Stimulated activated effector memory CD8-positive, alpha-beta T cell treated with anti-CD3 and anti-CD28 coated beads, Interleukin-12 subunit alpha, Interleukin-12 subunit beta, amount 100 ng/mL, for 72 hours (primary cell): ENCODE data around the gene N4BP2L2.
A peak's percentile ranks its signal among the peaks of the same experiment; 100 is the strongest.
"Not testable (repeated sequence)": the region's sequence is repeated elsewhere in the genome, so short reads cannot be mapped to it uniquely, and the experiment has no call there.

Source experiments
- ATAC-seq: fragments of 150-1000 bp; cut with Tn5 transposase; 2 replicates; pipeline ENCODE4 v1.10.0; 2021
- DNase-seq, 2 donors: peaks; one replicate each; pipeline ENCODE4 v3.0.0; 2021 to 2022; ENCODE audit warnings: low spot score in 2 of 2
- H3K27ac Mint-ChIP-seq: one replicate; pipeline ENCODE4 v1.8.0; 2022; ENCODE audit warnings: mild to moderate bottlenecking, mixed read lengths
- H3K36me3 Mint-ChIP-seq: one replicate; pipeline ENCODE4 v1.8.0; 2022; ENCODE audit warnings: mild to moderate bottlenecking, mixed read lengths
- H3K4me1 Mint-ChIP-seq: one replicate; pipeline ENCODE4 v1.8.0; 2022; ENCODE audit warnings: mixed read lengths
- H3K4me3 Mint-ChIP-seq: one replicate; pipeline ENCODE4 v1.8.0; 2022; ENCODE audit warnings: mild to moderate bottlenecking, mixed read lengths
- H3K9me3 Mint-ChIP-seq: one replicate; pipeline ENCODE4 v1.8.0; 2022; ENCODE audit warnings: mixed read lengths

The N4BP2L2 gene

GRCh38 chr13:32538621-32539246, at the start of gene N4BP2L2:
N4BP2L2 (minus strand) TSS chr13:32538795; CDS start chr13:32537027, 1,768 bp downstream.
- peak; percentile 97 for ATAC-seq
- Mint-ChIP-seq H3K36me3 (peaks cover 47% of the 10 kb centered on the region), H3K4me3 (peak within 1 kb of the TSS; percentile 87), H3K27ac (peak within 1 kb of the TSS; percentile 98), H3K9me3 (no peaks in the 10 kb centered on the region), H3K4me1 (peaks cover 37% of the 10 kb centered on the region)
- DNase-seq = peak; percentile 72 to 94

- Mint-ChIP-seq H3K27ac (peak overlapping the region; percentile 95), H3K4me3 (peak overlapping the region; percentile 92), H3K36me3 (peaks cover 7% of the 10 kb centered on the region), H3K9me3 (no peaks in the 10 kb centered on the region), H3K4me1 (peaks cover 44% of the 10 kb centered on the region)
- ATAC-seq (no peak), DNase-seq (no peak)
Measured at GRCh38 chr13:32587811-32588170, 49.2 kb upstream of the N4BP2L2 start.

GRCh38 chr13:32587011-32587810, 48.6 kb upstream of the N4BP2L2 start:
- ATAC-seq (peak; percentile 61), DNase-seq (peak; percentile 26 to 79)
- Mint-ChIP-seq H3K27ac (peak overlapping the region; percentile 95), H3K36me3 (peaks cover 7% of the 10 kb centered on the region), H3K9me3 (no peaks in the 10 kb centered on the region), H3K4me1 (peaks cover 38% of the 10 kb centered on the region), H3K4me3 (peak overlapping the region; percentile 92)

- peak within 1 kb of the TSS; percentile 95 for H3K27ac Mint-ChIP-seq
- ATAC-seq = peak; percentile 95
- H3K4me3 Mint-ChIP-seq = peak within 1 kb of the TSS; percentile 92
- DNase-seq = peak; percentile 97 to 98
- H3K36me3 Mint-ChIP-seq = peaks cover 7% of the 10 kb centered on the region
- H3K4me1 Mint-ChIP-seq = peaks cover 32% of the 10 kb centered on the region
- H3K9me3 Mint-ChIP-seq = no peaks in the 10 kb centered on the region
Measured at GRCh38 chr13:32586080-32586900, 47.7 kb upstream of the N4BP2L2 start, which contains the start of gene PDS5B. PDS5B (plus strand) TSS chr13:32586452; CDS start chr13:32648773, 62,321 bp downstream.

GRCh38 chr13:32585550-32586079, 47.0 kb upstream of the N4BP2L2 start:
- Mint-ChIP-seq H3K4me3 (peak overlapping the region; percentile 70), H3K4me1 (peaks cover 29% of the 10 kb centered on the region), H3K27ac (peak overlapping the region; percentile 87), H3K36me3 (peaks cover 7% of the 10 kb centered on the region), H3K9me3 (no peaks in the 10 kb centered on the region)
- ATAC-seq = no peak
- no peak for DNase-seq

- H3K4me3 Mint-ChIP-seq = no peak overlapping the region
Measured at GRCh38 chr13:32582991-32583390, 44.4 kb upstream of the N4BP2L2 start.

GRCh38 chr13:32582281-32582680, 43.7 kb upstream of the N4BP2L2 start:
- Mint-ChIP-seq H3K4me1 (peaks cover 8% of the 10 kb centered on the region), H3K36me3 (peaks cover 2% of the 10 kb centered on the region), H3K27ac (no peak overlapping the region), H3K4me3 (no peak overlapping the region), H3K9me3 (peaks cover 4% of the 10 kb centered on the region)
- no peak for ATAC-seq
- no peak for DNase-seq

More at GRCh38 chr13:32582991-32583390, 44.4 kb upstream of the N4BP2L2 start:
- peaks cover 7% of the 10 kb centered on the region for H3K36me3 Mint-ChIP-seq
- H3K9me3 Mint-ChIP-seq = peaks cover 3% of the 10 kb centered on the region
- H3K4me1 Mint-ChIP-seq = peaks cover 8% of the 10 kb centered on the region
- H3K27ac Mint-ChIP-seq = no peak overlapping the region
- ATAC-seq (no peak), DNase-seq (no peak)

GRCh38 chr13:32581177-32581786, 42.7 kb upstream of the N4BP2L2 start:
- H3K9me3 Mint-ChIP-seq = peaks cover 11% of the 10 kb centered on the region
- no peak overlapping the region for H3K27ac Mint-ChIP-seq
- H3K36me3 Mint-ChIP-seq = no peaks in the 10 kb centered on the region
- ATAC-seq (no peak), DNase-seq (no peak)
- H3K4me3 Mint-ChIP-seq = no peak overlapping the region
- peaks cover 8% of the 10 kb centered on the region for H3K4me1 Mint-ChIP-seq

- no peaks in the 10 kb centered on the region for H3K36me3 Mint-ChIP-seq
- H3K4me3 Mint-ChIP-seq = no peak overlapping the region
- no peak overlapping the region for H3K27ac Mint-ChIP-seq
- H3K4me1 Mint-ChIP-seq = no peaks in the 10 kb centered on the region
- peaks cover 11% of the 10 kb centered on the region for H3K9me3 Mint-ChIP-seq
- ATAC-seq (no peak), DNase-seq (no peak)
Measured at GRCh38 chr13:32577032-32577431, 38.4 kb upstream of the N4BP2L2 start.

GRCh38 chr13:32575687-32576086, 37.1 kb upstream of the N4BP2L2 start:
- not testable (repeated sequence) for DNase-seq, ATAC-seq, H3K4me3 Mint-ChIP-seq, H3K4me1 Mint-ChIP-seq, H3K27ac Mint-ChIP-seq, H3K36me3 Mint-ChIP-seq
- H3K9me3 Mint-ChIP-seq = peaks cover 11% of the 10 kb centered on the region

GRCh38 chr13:32560842-32561241, 22.2 kb upstream of the N4BP2L2 start:
- DNase-seq, H3K36me3 Mint-ChIP-seq, H3K4me1 Mint-ChIP-seq, H3K4me3 Mint-ChIP-seq, ATAC-seq, H3K9me3 Mint-ChIP-seq, H3K27ac Mint-ChIP-seq: not testable (repeated sequence)

- ATAC-seq = no peak
- H3K4me1 Mint-ChIP-seq = no peaks in the 10 kb centered on the region
- no peak for DNase-seq
- no peak overlapping the region for H3K4me3 Mint-ChIP-seq
- H3K9me3 Mint-ChIP-seq = peaks cover 3% of the 10 kb centered on the region
- no peaks in the 10 kb centered on the region for H3K36me3 Mint-ChIP-seq
- H3K27ac Mint-ChIP-seq = no peak overlapping the region
Measured at GRCh38 chr13:32555613-32556012, 17.0 kb upstream of the N4BP2L2 start.

- Mint-ChIP-seq H3K27ac (no peak overlapping the region), H3K9me3 (peaks cover 3% of the 10 kb centered on the region), H3K4me3 (no peak overlapping the region), H3K36me3 (no peaks in the 10 kb centered on the region), H3K4me1 (no peaks in the 10 kb centered on the region)
- ATAC-seq (no peak), DNase-seq (no peak)
Measured at GRCh38 chr13:32553720-32554119, 15.1 kb upstream of the N4BP2L2 start.

GRCh38 chr13:32549788-32550187, 11.2 kb upstream of the N4BP2L2 start:
- H3K4me1 Mint-ChIP-seq = no peaks in the 10 kb centered on the region
- no peak overlapping the region for H3K4me3 Mint-ChIP-seq
- no peaks in the 10 kb centered on the region for H3K9me3 Mint-ChIP-seq
- ATAC-seq (no peak), DNase-seq (no peak)
- H3K27ac Mint-ChIP-seq = no peak overlapping the region
- no peaks in the 10 kb centered on the region for H3K36me3 Mint-ChIP-seq

- no peak overlapping the region for H3K27ac Mint-ChIP-seq
- H3K36me3 Mint-ChIP-seq = no peaks in the 10 kb centered on the region
- ATAC-seq = no peak
- H3K4me3 Mint-ChIP-seq = no peak overlapping the region
- H3K9me3 Mint-ChIP-seq = no peaks in the 10 kb centered on the region
- no peak for DNase-seq
- no peaks in the 10 kb centered on the region for H3K4me1 Mint-ChIP-seq
Measured at GRCh38 chr13:32548837-32549236, 10.2 kb upstream of the N4BP2L2 start.
